B cell (primary cell): ENCODE results near the gene HLA-DOB. TPM values are rescaled to one million over a fixed set of nuclear protein-coding genes. Genes with fewer than 3 reads are reported as not detected.

Source experiments
- ATAC-seq: fragments of 200-7000 bp; cut with Tn5 transposase; one replicate; pipeline ENCODE4 v1.10.0; 2021; ENCODE audit warnings: low read depth, mild to moderate bottlenecking, moderate number of reproducible peaks, moderate library complexity
- CTCF ChIA-PET: fragments of 350-600 bp; sonication (Branson Sonifier 250); formaldehyde crosslinking; loops from one replicate; lab custom pipeline; 2021; ENCODE audit warnings: antibody characterized with exemption, inconsistent platforms; lab: Charles Lee
- POLR2A ChIA-PET: fragments of 350-600 bp; sonication (Branson Sonifier 250); formaldehyde crosslinking; loops from one replicate; lab custom pipeline; 2021; ENCODE audit warnings: antibody characterized with exemption; lab: Charles Lee
- DNase-seq: peaks from one replicate; pipeline ENCODE4 v3.0.0; 2013
- H2AFZ ChIP-seq: 2 replicates; pipeline ENCODE4 v1.6.1; 2012; ENCODE audit warnings: mild to moderate bottlenecking, low read depth, low read length; ENCODE audit not compliant: insufficient read depth, poor library complexity, severe bottlenecking
- H3K27ac ChIP-seq, 2 donors: 1 replicate in 1 of 2; 2 replicates in 1 of 2; pipeline ENCODE4 v1.5.1; 2012 to 2013; ENCODE audit warnings: low read length in 2 of 2, mild to moderate bottlenecking in 2 of 2, moderate library complexity in 1 of 2
- H3K27me3 ChIP-seq, 4 experiments: fragments of 200-600 bp in 1 of 4; sonication (generic) in 1 of 4; replicated peaks in 1 of 4; 1 replicate in 2 of 4; 2 replicates in 2 of 4; pipeline versions ENCODE4 v1.6.1 to v1.7.0; 2013 to 2016; ENCODE audit warnings: low read length in 3 of 4, mild to moderate bottlenecking in 2 of 4, mixed read lengths in 1 of 4, moderate library complexity in 1 of 4; ENCODE audit not compliant: insufficient read depth in 4 of 4, control insufficient read depth in 3 of 4; ENCODE audit errors: control extremely low read depth in 1 of 4
- H3K36me3 ChIP-seq, 2 experiments: replicated peaks in 1 of 2; 1 replicate in 1 of 2; 2 replicates in 1 of 2; pipeline versions ENCODE4 v1.6.1 to v1.7.1; 2013; ENCODE audit warnings: low read length in 1 of 2; ENCODE audit not compliant: insufficient read depth in 2 of 2, control insufficient read depth in 1 of 2; ENCODE audit errors: control extremely low read depth in 1 of 2, extremely low read depth in 1 of 2
- H3K4me1 ChIP-seq, 2 donors: fragments of 200-600 bp in 1 of 2; sonication (generic) in 1 of 2; 1 replicate in 1 of 2; 2 replicates in 1 of 2; pipeline versions ENCODE4 v1.5.1 to v1.6.1; 2013 to 2017; ENCODE audit warnings: low read length in 2 of 2; ENCODE audit not compliant: control insufficient read depth in 2 of 2, insufficient read depth in 2 of 2
- H3K4me2 ChIP-seq: replicated peaks from 2 replicates; pipeline ENCODE3; 2012; ENCODE audit warnings: mild to moderate bottlenecking, low read depth, low read length; ENCODE audit not compliant: poor library complexity, severe bottlenecking
- H3K4me3 ChIP-seq, 5 experiments: fragments of 200-600 bp in 1 of 5; sonication (generic) in 1 of 5; 1 replicate in 3 of 5; 2 replicates in 2 of 5; pipeline versions ENCODE4 v1.5.1 to v1.7.0; 2011 to 2016; ENCODE audit warnings: low read length in 4 of 5, mild to moderate bottlenecking in 4 of 5, low read depth in 2 of 5, control low read depth in 1 of 5, moderate library complexity in 1 of 5; ENCODE audit not compliant: insufficient read depth in 1 of 5; ENCODE audit errors: control extremely low read depth in 1 of 5, extremely low read depth in 1 of 5
- H3K79me2 ChIP-seq: fragments of 200-600 bp; sonication (generic); one replicate; pipeline ENCODE4 v1.6.0; 2016; ENCODE audit warnings: low read length; ENCODE audit not compliant: control insufficient read depth, insufficient read depth
- H3K9ac ChIP-seq: fragments of 200-600 bp; sonication (generic); 2 replicates; pipeline ENCODE4 v1.6.1; 2017; ENCODE audit warnings: mild to moderate bottlenecking, low read length, moderate library complexity
- H3K9me3 ChIP-seq, 3 donors: one replicate each; pipeline versions ENCODE4 v1.6.1 to v1.7.1; 2013; ENCODE audit warnings: low read length in 2 of 3; ENCODE audit not compliant: control insufficient read depth in 2 of 3, insufficient read depth in 1 of 3; ENCODE audit errors: control extremely low read depth in 1 of 3
- H4K20me1 ChIP-seq: 2 replicates; pipeline ENCODE4 v1.6.0; 2012; ENCODE audit warnings: mild to moderate bottlenecking, low read length; ENCODE audit not compliant: insufficient read depth, control insufficient read depth, poor library complexity, severe bottlenecking
- H3K27ac Mint-ChIP-seq: one replicate; pipeline ENCODE4 v1.8.0; 2021; ENCODE audit warnings: mixed read lengths
- H3K27me3 Mint-ChIP-seq: one replicate; pipeline ENCODE4 v1.8.0; 2021; ENCODE audit warnings: mixed read lengths
- H3K4me1 Mint-ChIP-seq: one replicate; pipeline ENCODE4 v1.8.0; 2021; ENCODE audit warnings: mixed read lengths
- H3K4me3 Mint-ChIP-seq: one replicate; pipeline ENCODE4 v1.8.0; 2021; ENCODE audit warnings: mixed read lengths
- H3K9me3 Mint-ChIP-seq: one replicate; pipeline ENCODE4 v1.8.0; 2022; ENCODE audit warnings: mixed read lengths; ENCODE audit not compliant: insufficient read depth
- EZH2 ChIP-seq: IDR thresholded peaks from 2 replicates; pipeline ENCODE4 v1.6.1; 2012; ENCODE audit warnings: borderline replicate concordance, low read depth, mild to moderate bottlenecking, moderate library complexity, low read length; ENCODE audit not compliant: insufficient read depth, poor library complexity, severe bottlenecking
- WGBS: methylation state at CpG from one replicate; pipeline ENCODE4 v1.1.5; 2013; ENCODE audit warnings: missing lambda C conversion rate; ENCODE audit not compliant: insufficient coverage; 5-methylcytosine and 5-hydroxymethylcytosine counted together
- intact Hi-C: fragments of 100-400 bp; cut with micrococcal nuclease; formaldehyde crosslinking; loops from one replicate; pipeline ENCODE4 v1.10.0; 2022
- polyA plus RNA-seq: library from polyadenylated mRNA; depleted of rRNA; stranded (reverse); fragments of >200 nt; gene quantifications from 2 replicates; pipeline ENCODE4 v1.2.3, GENCODE V29; 2012
- total RNA-seq, 2 donors: library from RNA; stranded (reverse); fragments of 120-200 nt in 1 of 2; gene quantifications; 1 replicate in 1 of 2; 2 replicates in 1 of 2; pipeline versions ENCODE4 v1.2.3 to v1.2.4, GENCODE V29; 2013 to 2022
- TF ChIP-seq, protein P1 (sequence below): fragments of 200-600 bp; IDR thresholded peaks from one replicate; pipeline ENCODE4 v1.8.0; 2022; ENCODE audit warnings: antibody characterized with exemption, mild to moderate bottlenecking

Gene HLA-DOB
- total and polyA plus RNA-seq, 2 donors (not counting 1 experiment from before 2014, with no cell fraction given): 109 to 231 TPM

DNA sequence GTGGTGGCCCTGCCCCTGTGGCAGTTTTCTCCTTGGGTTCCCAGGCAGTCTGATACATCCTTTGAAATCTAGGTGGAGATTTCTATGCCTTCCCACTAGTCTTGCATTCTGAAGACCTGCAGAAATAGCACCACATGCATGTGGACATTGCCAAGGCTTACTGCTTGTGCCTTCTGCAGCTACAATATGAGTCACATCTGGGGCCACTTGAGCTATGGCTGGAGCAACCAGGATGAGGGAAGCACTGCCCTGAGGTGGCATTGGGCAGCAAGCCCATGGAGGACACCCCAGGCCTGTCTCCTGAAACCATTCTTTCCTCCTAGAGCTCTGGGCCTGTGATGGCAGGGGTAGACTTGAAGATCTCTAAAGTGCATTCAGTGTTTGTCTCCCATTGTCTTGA, 37.8 kb downstream of the HLA-DOB start:
- Mint-ChIP-seq H3K27me3 (no peaks in the 10 kb centered on the region), H3K9me3 (peaks cover 4% of the 10 kb centered on the region), H3K4me1 (peaks cover 11% of the 10 kb centered on the region), H3K27ac (no peak overlapping the region), H3K4me3 (no peak overlapping the region)
- no peaks in the 10 kb centered on the region for H3K9me3 ChIP-seq
- no peaks in the 10 kb centered on the region for H3K79me2 ChIP-seq
- no peaks in the 10 kb centered on the region for H4K20me1 ChIP-seq
- intact Hi-C loops: no loop called here
- ATAC-seq: no peak
- H3K27me3 ChIP-seq: no peaks in the 10 kb centered on the region
- H3K4me1 ChIP-seq: peaks cover 5 to 6% of the 10 kb centered on the region in 2 donors
- no peak for DNase-seq
- H3K4me3 ChIP-seq: no peak overlapping the region
- no peaks in the 10 kb centered on the region for H3K36me3 ChIP-seq
- ChIA-PET CTCF (no interaction called here), POLR2A (no interaction called here)
- no peak overlapping the region for H2AFZ ChIP-seq
- H3K27ac ChIP-seq: no peak overlapping the region
- TF ChIP-seq, protein P1, sequence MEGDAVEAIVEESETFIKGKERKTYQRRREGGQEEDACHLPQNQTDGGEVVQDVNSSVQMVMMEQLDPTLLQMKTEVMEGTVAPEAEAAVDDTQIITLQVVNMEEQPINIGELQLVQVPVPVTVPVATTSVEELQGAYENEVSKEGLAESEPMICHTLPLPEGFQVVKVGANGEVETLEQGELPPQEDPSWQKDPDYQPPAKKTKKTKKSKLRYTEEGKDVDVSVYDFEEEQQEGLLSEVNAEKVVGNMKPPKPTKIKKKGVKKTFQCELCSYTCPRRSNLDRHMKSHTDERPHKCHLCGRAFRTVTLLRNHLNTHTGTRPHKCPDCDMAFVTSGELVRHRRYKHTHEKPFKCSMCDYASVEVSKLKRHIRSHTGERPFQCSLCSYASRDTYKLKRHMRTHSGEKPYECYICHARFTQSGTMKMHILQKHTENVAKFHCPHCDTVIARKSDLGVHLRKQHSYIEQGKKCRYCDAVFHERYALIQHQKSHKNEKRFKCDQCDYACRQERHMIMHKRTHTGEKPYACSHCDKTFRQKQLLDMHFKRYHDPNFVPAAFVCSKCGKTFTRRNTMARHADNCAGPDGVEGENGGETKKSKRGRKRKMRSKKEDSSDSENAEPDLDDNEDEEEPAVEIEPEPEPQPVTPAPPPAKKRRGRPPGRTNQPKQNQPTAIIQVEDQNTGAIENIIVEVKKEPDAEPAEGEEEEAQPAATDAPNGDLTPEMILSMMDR: no peak
- no peak for TF ChIP-seq EZH2
- no peak overlapping the region for H3K4me2 ChIP-seq
- H3K9ac ChIP-seq: no peak overlapping the region

- ChIA-PET CTCF (interaction anchor here (3.6 kb wide), 1 partner anchor 11 kb away, joined by 16 read pairs; no protein-coding TSS in a partner anchor), POLR2A (no interaction called here)
- Histone ChIP-seq H3K27ac (no peak overlapping the region), H3K4me3 (no peak overlapping the region), H3K9ac (no peak overlapping the region), H3K79me2 (no peaks in the 10 kb centered on the region), H3K27me3 (peaks cover 0 to 4% (median 2%) of the 10 kb centered on the region in 4 experiments), H4K20me1 (no peaks in the 10 kb centered on the region), H3K9me3 (no peaks in the 10 kb centered on the region), H2AFZ (no peak overlapping the region), H3K4me2 (no peak overlapping the region), H3K4me1 (peaks cover 0 to 4% of the 10 kb centered on the region in 2 donors), H3K36me3 (no peaks in the 10 kb centered on the region)
- TF ChIP-seq EZH2: no peak
- TF ChIP-seq, protein P1: no peak
- Mint-ChIP-seq H3K27me3 (peaks cover 7% of the 10 kb centered on the region), H3K27ac (no peak overlapping the region), H3K4me1 (peaks cover 4% of the 10 kb centered on the region), H3K9me3 (no peaks in the 10 kb centered on the region), H3K4me3 (no peak overlapping the region)
- ATAC-seq (no peak), DNase-seq (no peak)
- WGBS: 71% methylated on average over 1 of the region's 1 CpG
- intact Hi-C loops: no loop called here
Observed at GRCh38 chr6:32775071-32775470, 41.7 kb downstream of the HLA-DOB start.
